Measurements from ENCODE around the gene VWDE.

- TF ChIP-seq CTCF (IDR thresholded peaks at IDR 0.05 in 8 of 11, conservative IDR thresholded peaks at IDR 0.05 in 3 of 11) (no peak), POLR2A (IDR thresholded peaks at IDR 0.05) (no peak)
Observed at GRCh38 chr7:12410523-12410922, 6.9 kb upstream of the VWDE start.
